ENCODE data around the gene GPRC5B. TPM values are rescaled to one million over a fixed set of nuclear protein-coding genes. Genes with fewer than 3 reads are reported as not detected.

GPRC5B gene
- total RNA-seq, 1 experiment from 2014 or later = 137 TPM

DNA sequence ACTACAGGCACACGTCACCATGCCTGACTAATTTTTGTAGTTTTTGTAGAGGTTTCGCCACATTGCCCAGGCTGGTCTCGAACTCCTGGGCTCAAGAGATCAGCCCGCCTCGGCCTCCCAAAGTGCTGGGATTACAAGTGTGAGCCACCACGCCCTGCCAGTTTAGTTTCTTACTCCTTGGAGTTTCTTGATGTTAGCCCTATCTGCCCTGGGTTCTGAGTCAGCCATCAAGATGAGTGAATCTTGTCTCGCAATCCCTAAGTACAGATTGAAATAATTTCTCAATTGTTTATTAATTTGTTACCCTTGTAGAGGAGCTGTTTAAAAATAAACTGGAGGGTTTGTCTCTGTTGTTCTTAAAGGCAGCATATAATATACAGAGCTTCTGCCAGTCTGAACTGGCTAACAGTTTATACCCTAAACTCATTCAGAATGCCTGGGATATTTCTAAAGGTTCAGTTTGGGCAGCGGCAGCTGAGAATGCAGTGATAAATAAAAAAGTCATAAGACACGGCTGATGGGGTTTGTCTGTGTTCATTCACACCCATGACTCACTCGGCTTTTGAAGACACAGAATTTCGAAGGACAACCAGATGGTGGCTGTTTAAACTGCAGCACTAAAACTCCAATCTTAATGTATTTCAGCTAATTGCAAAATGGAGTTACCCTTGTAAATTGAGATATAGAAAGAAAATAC lies 39.6 kb downstream of the GPRC5B start:
- H3K9me3 Mint-ChIP-seq = no peaks in the 10 kb centered on the region
- Histone ChIP-seq H3K9me3 (ENCODE audit: control insufficient read depth, low read depth, low read length) (no peaks in the 10 kb centered on the region), H3K27ac (ENCODE audit: insufficient read length, low read depth, low read length) (no peak overlapping the region), H3K9ac (ENCODE audit: extremely low read depth, insufficient read length, low read length) (no peak overlapping the region), H2BK12ac (ENCODE audit: insufficient read length, low read depth, low read length) (no peak overlapping the region), H2AFZ (ENCODE audit: low read length) (no peak overlapping the region), H3K14ac (ENCODE audit: insufficient read depth, low read length) (no peak overlapping the region), H2AK5ac (ENCODE audit: insufficient read length, low read length) (no peak overlapping the region), H4K20me1 (ENCODE audit: control insufficient read depth, insufficient read depth, insufficient read length) (no peaks in the 10 kb centered on the region), H3K56ac (ENCODE audit: insufficient read length, low read depth, low read length) (no peak overlapping the region), H3K79me2 (ENCODE audit: insufficient read depth, low read length) (no peaks in the 10 kb centered on the region), H2BK20ac (ENCODE audit: low read depth, low read length, poor library complexity, severe bottlenecking) (no peak overlapping the region), H3K4me1 (ENCODE audit: insufficient read depth, low read length) (no peaks in the 10 kb centered on the region), H3K23ac (ENCODE audit: insufficient read length, low read depth, low read length) (no peak overlapping the region), H3K4me2 (ENCODE audit: insufficient read depth, insufficient read length, low read length) (no peak overlapping the region), H2BK120ac (ENCODE audit: low read depth, low read length, poor library complexity, severe bottlenecking) (no peak overlapping the region), H3K79me1 (ENCODE audit: insufficient read depth, low read depth, low read length, poor library complexity, severe bottlenecking) (no peaks in the 10 kb centered on the region), H3K4ac (ENCODE audit: low read depth, low read length) (no peak overlapping the region), H3K23me2 (ENCODE audit: insufficient read length, low read depth, low read length, poor library complexity, severe bottlenecking) (no peaks in the 10 kb centered on the region), H3T11ph (ENCODE audit: low read length) (no peak overlapping the region), H3K18ac (ENCODE audit: insufficient read length, low read depth, low read length) (no peak overlapping the region), H4K8ac (replicated peaks; ENCODE audit: insufficient read length, low read depth, low read length) (no peak overlapping the region), H4K91ac (ENCODE audit: insufficient read length, low read depth, low read length) (no peak overlapping the region), H3K27me3 (ENCODE audit: insufficient read depth, low read length) (no peaks in the 10 kb centered on the region), H4K5ac (ENCODE audit: insufficient read length, low read depth, low read length) (no peak overlapping the region), H2BK5ac (ENCODE audit: insufficient read length, low read length) (no peak overlapping the region), H2BK15ac (ENCODE audit: low read depth, low read length) (no peak overlapping the region)
- H3K36me3 Mint-ChIP-seq (ENCODE audit: insufficient read depth in 1 of 3, low read depth in 3 of 3) = no peaks in the 10 kb centered on the region; a peak in 1 of 7 replicates
- no peak overlapping the region for H3K4me3 Mint-ChIP-seq
- H3K4me1 Mint-ChIP-seq = peaks cover 0 to 2% of the 10 kb centered on the region in 2 experiments; a peak in 1 of 4 replicates
- no peaks in the 10 kb centered on the region for H3K27me3 Mint-ChIP-seq (ENCODE audit: low read depth)
- no peak overlapping the region for H3K27ac Mint-ChIP-seq
- TF ChIP-seq, protein P1, sequence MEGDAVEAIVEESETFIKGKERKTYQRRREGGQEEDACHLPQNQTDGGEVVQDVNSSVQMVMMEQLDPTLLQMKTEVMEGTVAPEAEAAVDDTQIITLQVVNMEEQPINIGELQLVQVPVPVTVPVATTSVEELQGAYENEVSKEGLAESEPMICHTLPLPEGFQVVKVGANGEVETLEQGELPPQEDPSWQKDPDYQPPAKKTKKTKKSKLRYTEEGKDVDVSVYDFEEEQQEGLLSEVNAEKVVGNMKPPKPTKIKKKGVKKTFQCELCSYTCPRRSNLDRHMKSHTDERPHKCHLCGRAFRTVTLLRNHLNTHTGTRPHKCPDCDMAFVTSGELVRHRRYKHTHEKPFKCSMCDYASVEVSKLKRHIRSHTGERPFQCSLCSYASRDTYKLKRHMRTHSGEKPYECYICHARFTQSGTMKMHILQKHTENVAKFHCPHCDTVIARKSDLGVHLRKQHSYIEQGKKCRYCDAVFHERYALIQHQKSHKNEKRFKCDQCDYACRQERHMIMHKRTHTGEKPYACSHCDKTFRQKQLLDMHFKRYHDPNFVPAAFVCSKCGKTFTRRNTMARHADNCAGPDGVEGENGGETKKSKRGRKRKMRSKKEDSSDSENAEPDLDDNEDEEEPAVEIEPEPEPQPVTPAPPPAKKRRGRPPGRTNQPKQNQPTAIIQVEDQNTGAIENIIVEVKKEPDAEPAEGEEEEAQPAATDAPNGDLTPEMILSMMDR (conservative IDR thresholded peaks at IDR 0.05) = no peak
- no CpG with 5 or more reads among the region's 11 CpGs for WGBS (ENCODE audit: extremely low coverage, insufficient read length, low lambda C conversion rate)
- no peak for DNase-seq

Data from H9 (cell line).